Caco-2 (cell line): Measurements from ENCODE around the gene KDM6A. TPM values are rescaled to one million over a fixed set of nuclear protein-coding genes. Genes with fewer than 3 reads are reported as not detected.

Source experiments
- BruUV-seq: library from RNA; stranded (reverse); fragments of 400-500 nt; replicated peaks from 2 replicates; lab custom pipeline; 2021; lab: Mats Ljungman, UMichigan
- CTCF ChIA-PET: fragments of 300-600 bp; sonication (Branson Sonifier 250); formaldehyde crosslinking; loops from one replicate; lab custom pipeline; 2022; ENCODE audit warnings: antibody characterized with exemption; lab: Charles Lee
- POLR2A ChIA-PET: fragments of 300-600 bp; sonication (Branson Sonifier 250); formaldehyde crosslinking; loops from one replicate; lab custom pipeline; 2022; ENCODE audit warnings: antibody characterized with exemption; lab: Charles Lee
- DNase-seq, 2 experiments: peaks; one replicate each; pipeline versions ENCODE4 v3.0.0 to v3.0.0-alpha.2; 2020 to 2022
- H3K27me3 ChIP-seq: replicated peaks from 2 replicates; pipeline ENCODE4 v1.6.0; 2011; ENCODE audit warnings: low read length; ENCODE audit not compliant: control insufficient read depth, insufficient read depth
- H3K36me3 ChIP-seq: 2 replicates; pipeline ENCODE4 v1.5.1; 2011; ENCODE audit warnings: low read length; ENCODE audit not compliant: control insufficient read depth, insufficient read depth
- H3K4me1 ChIP-seq: fragments of 250-450 bp; sonication (Bioruptor Pico); 2 replicates; pipeline ENCODE4 v1.5.1; 2020; ENCODE audit warnings: mild to moderate bottlenecking
- H3K4me3 ChIP-seq: 2 replicates; pipeline ENCODE4 v1.5.1; 2011; ENCODE audit warnings: low read depth, mild to moderate bottlenecking, control low read depth, low read length
- H3K9me3 ChIP-seq: fragments of 250-450 bp; sonication (Bioruptor Pico); 2 replicates; pipeline ENCODE4 v1.5.1; 2020; ENCODE audit warnings: mild to moderate bottlenecking, moderate library complexity
- H3K27ac Mint-ChIP-seq: one replicate; pipeline ENCODE4 v1.8.0; 2022; ENCODE audit warnings: mixed read lengths; ENCODE audit not compliant: unreplicated experiment
- H3K27me3 Mint-ChIP-seq: one replicate; pipeline ENCODE4 v1.8.0; 2022; ENCODE audit warnings: mixed read lengths; ENCODE audit not compliant: insufficient read depth, unreplicated experiment
- H3K36me3 Mint-ChIP-seq: one replicate; pipeline ENCODE4 v1.8.0; 2022; ENCODE audit warnings: mild to moderate bottlenecking, mixed read lengths; ENCODE audit not compliant: insufficient read depth, unreplicated experiment
- H3K4me1 Mint-ChIP-seq: one replicate; pipeline ENCODE4 v1.8.0; 2022; ENCODE audit warnings: low read depth, mixed read lengths; ENCODE audit not compliant: unreplicated experiment
- H3K4me3 Mint-ChIP-seq: one replicate; pipeline ENCODE4 v1.8.0; 2022; ENCODE audit warnings: mild to moderate bottlenecking, moderate library complexity, mixed read lengths; ENCODE audit not compliant: unreplicated experiment
- H3K9me3 Mint-ChIP-seq: one replicate; pipeline ENCODE4 v1.8.0; 2022; ENCODE audit warnings: mixed read lengths; ENCODE audit not compliant: unreplicated experiment
- intact Hi-C: fragments of 100-400 bp; cut with micrococcal nuclease; formaldehyde crosslinking; loops from one replicate; pipeline ENCODE4 v1.10.0; 2022; ENCODE audit not compliant: unreplicated experiment
- total RNA-seq: library from RNA; stranded (reverse); gene quantifications from 2 replicates; pipeline ENCODE4 v1.2.3, GENCODE V29; 2022
- TF ChIP-seq, protein P1 (sequence below), 2 experiments: fragments of 200-600 bp in 1 of 2; IDR thresholded peaks; 1 replicate in 1 of 2; 2 replicates in 1 of 2; pipeline versions ENCODE4 v1.5.1 to v1.8.0; 2011 to 2022; ENCODE audit warnings: antibody characterized with exemption in 1 of 2, control low read depth in 1 of 2, inconsistent platforms in 1 of 2, low read depth in 1 of 2, low read length in 1 of 2, mild to moderate bottlenecking in 1 of 2, moderate library complexity in 1 of 2; ENCODE audit not compliant: insufficient read depth in 1 of 2, severe bottlenecking in 1 of 2, unreplicated experiment in 1 of 2

The KDM6A gene
- total RNA-seq, 1 experiment from 2014 or later, result 34.2 TPM

DNA sequence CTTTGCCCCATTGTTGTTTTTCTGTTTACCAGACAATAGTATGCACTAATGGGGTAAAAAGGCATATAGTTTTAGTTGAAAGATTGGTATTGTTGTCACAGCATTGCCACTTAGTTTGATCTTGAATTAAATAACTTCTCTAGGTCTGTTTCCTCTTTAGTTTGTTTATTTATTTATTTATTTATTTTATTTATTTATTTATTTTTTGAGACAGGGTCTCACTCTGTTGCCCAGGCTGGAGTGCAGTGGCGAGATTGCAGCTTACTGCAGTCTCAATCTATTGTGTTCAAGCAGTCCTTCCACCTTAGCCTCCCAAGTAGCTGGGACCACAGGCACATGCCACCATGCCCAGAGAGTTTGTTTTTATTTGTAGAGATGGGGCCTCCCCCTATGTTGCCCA lies 138.6 kb downstream of the KDM6A start:
- ChIA-PET POLR2A (no interaction called here), CTCF (no interaction called here)
- no TSS peak for BruUV-seq
- Mint-ChIP-seq H3K4me3 (no peak overlapping the region), H3K4me1 (peaks cover 6% of the 10 kb centered on the region), H3K36me3 (peaks cover 8% of the 10 kb centered on the region), H3K27ac (no peak overlapping the region), H3K27me3 (no peaks in the 10 kb centered on the region), H3K9me3 (no peaks in the 10 kb centered on the region)
- Histone ChIP-seq H3K9me3 (no peaks in the 10 kb centered on the region), H3K27me3 (no peaks in the 10 kb centered on the region), H3K4me1 (no peaks in the 10 kb centered on the region), H3K4me3 (no peak overlapping the region), H3K36me3 (no peaks in the 10 kb centered on the region)
- TF ChIP-seq, protein P1, sequence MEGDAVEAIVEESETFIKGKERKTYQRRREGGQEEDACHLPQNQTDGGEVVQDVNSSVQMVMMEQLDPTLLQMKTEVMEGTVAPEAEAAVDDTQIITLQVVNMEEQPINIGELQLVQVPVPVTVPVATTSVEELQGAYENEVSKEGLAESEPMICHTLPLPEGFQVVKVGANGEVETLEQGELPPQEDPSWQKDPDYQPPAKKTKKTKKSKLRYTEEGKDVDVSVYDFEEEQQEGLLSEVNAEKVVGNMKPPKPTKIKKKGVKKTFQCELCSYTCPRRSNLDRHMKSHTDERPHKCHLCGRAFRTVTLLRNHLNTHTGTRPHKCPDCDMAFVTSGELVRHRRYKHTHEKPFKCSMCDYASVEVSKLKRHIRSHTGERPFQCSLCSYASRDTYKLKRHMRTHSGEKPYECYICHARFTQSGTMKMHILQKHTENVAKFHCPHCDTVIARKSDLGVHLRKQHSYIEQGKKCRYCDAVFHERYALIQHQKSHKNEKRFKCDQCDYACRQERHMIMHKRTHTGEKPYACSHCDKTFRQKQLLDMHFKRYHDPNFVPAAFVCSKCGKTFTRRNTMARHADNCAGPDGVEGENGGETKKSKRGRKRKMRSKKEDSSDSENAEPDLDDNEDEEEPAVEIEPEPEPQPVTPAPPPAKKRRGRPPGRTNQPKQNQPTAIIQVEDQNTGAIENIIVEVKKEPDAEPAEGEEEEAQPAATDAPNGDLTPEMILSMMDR (IDR thresholded peaks at IDR 0.05; ENCODE audit: insufficient read depth in 1 of 2, low read depth in 1 of 2, low read length in 1 of 2, severe bottlenecking in 1 of 2, unreplicated experiment in 1 of 2), result no peak
- intact Hi-C loops, result no loop called here
- DNase-seq, result no peak

DNA sequence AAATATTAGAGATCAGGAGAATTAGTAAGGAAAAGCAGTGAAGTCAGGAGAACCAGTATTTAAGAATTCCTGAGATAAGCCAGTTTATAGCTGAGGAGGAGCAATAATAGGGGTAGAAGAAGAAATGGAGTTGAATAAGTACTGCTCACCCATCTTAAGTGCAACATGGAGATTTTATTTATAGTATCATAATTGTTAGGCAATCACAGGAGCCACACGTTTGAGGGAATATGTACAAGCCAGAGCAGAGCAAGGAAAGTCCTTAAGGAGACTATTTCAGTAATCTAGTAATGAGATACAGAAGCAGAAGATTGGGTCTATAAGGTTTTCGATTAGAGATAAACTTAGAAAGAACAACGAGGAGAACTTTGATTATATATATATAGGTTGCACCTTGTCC lies 145.0 kb downstream of the KDM6A start:
- no peaks in the 10 kb centered on the region for H3K27me3 Mint-ChIP-seq
- DNase-seq, result no peak
- H3K36me3 ChIP-seq, result no peaks in the 10 kb centered on the region
- no TSS peak for BruUV-seq
- H3K4me3 ChIP-seq, result no peak overlapping the region
- TF ChIP-seq, protein P1 (IDR thresholded peaks at IDR 0.05; ENCODE audit: insufficient read depth in 1 of 2, low read depth in 1 of 2, low read length in 1 of 2, severe bottlenecking in 1 of 2, unreplicated experiment in 1 of 2), result no peak
- H3K4me1 ChIP-seq, result peaks cover 16% of the 10 kb centered on the region; the same call in 1 of the 2 replicates
- no peaks in the 10 kb centered on the region for H3K9me3 Mint-ChIP-seq
- H3K9me3 ChIP-seq, result no peaks in the 10 kb centered on the region
- peaks cover 11% of the 10 kb centered on the region for H3K36me3 Mint-ChIP-seq
- no peak overlapping the region for H3K4me3 Mint-ChIP-seq
- ChIA-PET POLR2A (no interaction called here), CTCF (no interaction called here)
- no peaks in the 10 kb centered on the region for H3K27me3 ChIP-seq
- intact Hi-C loops, result no loop called here
- H3K4me1 Mint-ChIP-seq, result peaks cover 22% of the 10 kb centered on the region
- H3K27ac Mint-ChIP-seq, result no peak overlapping the region

DNA sequence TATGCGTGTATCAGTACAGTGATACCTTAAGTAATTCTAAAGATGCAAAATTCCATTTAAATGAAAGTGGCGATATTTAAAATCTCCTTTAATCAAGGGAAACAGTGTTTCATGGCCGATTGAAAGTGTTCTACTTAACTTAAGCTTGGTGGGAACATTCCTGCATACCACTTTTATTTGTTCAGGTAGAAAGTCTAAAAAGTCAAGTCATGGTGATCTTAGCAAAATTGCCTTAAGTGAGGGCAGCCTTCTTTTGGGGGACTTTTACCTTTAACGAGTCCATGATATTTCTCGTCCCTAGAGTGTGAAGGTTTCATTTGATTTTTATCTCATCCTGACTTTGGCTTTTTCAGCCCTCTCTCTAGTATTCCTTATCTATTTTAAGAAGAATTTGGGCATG lies 149.2 kb downstream of the KDM6A start:
- TF ChIP-seq, protein P1 (IDR thresholded peaks at IDR 0.05; ENCODE audit: insufficient read depth in 1 of 2, low read depth in 1 of 2, low read length in 1 of 2, severe bottlenecking in 1 of 2, unreplicated experiment in 1 of 2), result no peak
- Histone ChIP-seq H3K27me3 (no peaks in the 10 kb centered on the region), H3K36me3 (no peaks in the 10 kb centered on the region), H3K9me3 (no peaks in the 10 kb centered on the region), H3K4me3 (no peak overlapping the region), H3K4me1 (peaks cover 19% of the 10 kb centered on the region; the same call in 1 of the 2 replicates)
- ChIA-PET POLR2A (no interaction called here), CTCF (no interaction called here)
- no peaks in the 10 kb centered on the region for H3K27me3 Mint-ChIP-seq
- peaks cover 21% of the 10 kb centered on the region for H3K36me3 Mint-ChIP-seq
- H3K4me3 Mint-ChIP-seq, result no peak overlapping the region
- intact Hi-C loops, result no loop called here
- BruUV-seq, result no TSS peak
- no peak overlapping the region for H3K27ac Mint-ChIP-seq
- no peaks in the 10 kb centered on the region for H3K9me3 Mint-ChIP-seq
- no peak for DNase-seq
- H3K4me1 Mint-ChIP-seq, result peaks cover 22% of the 10 kb centered on the region
